GM18873 (cell line): ENCODE data around the gene ANO3.
"Not testable (repeated sequence)": the region's sequence is repeated elsewhere in the genome, so short reads cannot be mapped to it uniquely, and the experiment has no call there.

Source experiments
- ATAC-seq: cut with Tn5 transposase; IDR thresholded peaks from one replicate; pipeline ENCODE4 v1.9.1; 2021; ENCODE audit warnings: mild to moderate bottlenecking, moderate library complexity, moderate number of reproducible peaks; ENCODE audit not compliant: unreplicated experiment, low FRiP score

The ANO3 gene

DNA sequence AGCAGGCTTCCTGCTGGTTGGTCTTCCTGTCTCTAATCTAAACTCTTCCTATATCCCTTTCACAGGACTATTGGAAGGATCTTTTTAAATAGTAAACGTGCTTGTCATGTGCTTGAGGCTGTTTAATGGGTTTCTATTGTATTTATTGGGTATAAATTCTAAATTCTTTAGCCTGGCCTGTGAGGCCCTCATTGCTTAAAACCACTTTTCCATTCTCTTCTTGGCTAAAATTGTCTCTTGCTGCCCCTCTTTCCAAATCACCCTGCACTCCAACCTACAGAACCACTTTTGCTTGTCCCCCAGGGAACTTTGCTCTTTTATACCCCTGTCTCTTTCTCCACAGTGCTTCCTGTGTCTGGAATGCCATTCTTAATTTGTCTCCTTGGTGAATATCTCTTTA, 286.5 kb downstream of the ANO3 start:
- ATAC-seq, result no peak

- ATAC-seq, result no peak
These were observed 288.5 kb downstream of the ANO3 start for GRCh38 chr11:26620282-26621045.

- ATAC-seq, result no peak
These were observed 289.2 kb downstream of the ANO3 start for GRCh38 chr11:26621132-26621531.

DNA sequence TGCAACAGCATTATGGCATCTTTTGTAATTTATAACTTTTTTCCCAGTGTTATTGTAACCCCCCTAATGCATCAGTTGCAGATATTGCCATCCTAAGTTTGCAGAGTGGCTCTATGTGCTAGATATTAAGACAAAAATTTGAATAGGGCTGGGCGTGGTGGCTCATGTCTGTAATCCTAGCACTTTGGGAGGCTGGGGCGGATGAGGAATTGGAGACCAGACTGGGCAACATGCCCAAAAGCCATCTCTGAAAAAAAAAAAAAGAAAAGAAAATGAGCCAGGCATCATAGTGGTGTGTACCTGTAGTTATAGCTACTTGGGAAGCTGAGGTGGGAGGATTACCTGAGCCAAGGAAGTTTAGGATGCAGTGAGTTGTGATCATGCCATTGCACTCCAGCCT, 290.3 kb downstream of the ANO3 start:
- no peak for ATAC-seq

GRCh38 chr11:26623076-26623659, 291.2 kb downstream of the ANO3 start:
- ATAC-seq, result no peak

DNA sequence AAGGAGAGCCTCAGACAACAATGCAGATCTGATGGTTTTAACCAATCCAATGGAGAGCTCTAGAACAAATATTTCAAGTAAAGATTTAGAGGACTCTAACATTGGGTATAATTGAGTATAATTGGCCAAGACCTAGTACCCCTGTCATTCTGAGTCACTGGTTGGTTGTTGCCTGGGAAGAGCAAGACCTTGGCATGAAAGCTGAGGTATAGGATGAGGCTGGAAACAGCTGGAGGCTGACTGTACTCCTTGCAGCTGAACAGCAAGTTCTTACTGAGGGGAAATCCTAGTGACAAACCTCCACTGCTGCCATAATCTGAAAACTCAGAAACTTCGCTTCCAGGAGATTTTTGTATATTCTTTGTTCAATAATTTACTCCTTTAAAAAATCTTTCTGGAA, 294.4 kb downstream of the ANO3 start:
- no peak for ATAC-seq

DNA sequence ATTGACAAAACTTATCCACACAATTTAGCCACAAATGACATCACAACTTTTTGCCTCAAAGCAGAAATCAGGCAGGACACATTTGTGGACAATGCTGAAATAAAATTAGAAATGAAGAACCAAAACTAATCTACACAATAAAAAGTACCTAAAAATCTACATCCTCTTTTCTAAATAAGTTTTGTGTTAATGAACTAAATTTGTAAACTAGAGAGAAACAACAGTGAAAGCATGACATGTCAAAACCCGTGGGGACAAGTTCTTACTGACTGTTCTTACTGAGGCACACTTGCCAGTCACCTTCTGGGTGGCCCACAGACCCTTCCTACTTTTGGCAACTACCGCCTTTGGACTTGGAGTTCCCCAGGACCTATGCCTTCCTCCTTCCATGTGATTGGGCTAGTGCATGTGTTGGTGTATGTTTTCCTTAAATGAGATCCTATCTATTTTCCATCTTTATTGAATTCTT, 300.8 kb downstream of the ANO3 start:
- peak; percentile 69 for ATAC-seq

DNA sequence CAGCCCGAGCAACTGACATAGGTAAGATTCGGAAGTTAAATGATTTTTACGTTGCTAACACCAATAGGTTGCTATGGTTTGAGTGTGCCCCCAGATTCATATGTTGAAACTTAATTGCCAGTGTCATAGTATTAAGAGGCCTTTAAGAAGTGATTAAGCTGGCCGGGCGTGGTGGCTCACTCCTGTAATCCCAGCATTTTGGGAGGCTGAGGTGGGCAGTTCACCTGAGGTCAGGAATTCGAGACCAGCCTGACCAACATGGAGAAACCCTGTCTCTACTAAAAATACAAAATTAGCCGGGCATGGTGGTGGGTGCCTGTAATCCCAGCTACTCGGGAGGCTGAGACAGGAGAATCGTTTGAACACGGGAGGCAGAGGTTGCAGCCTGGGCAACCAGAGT, 311.4 kb downstream of the ANO3 start:
- not testable (repeated sequence) for ATAC-seq

GRCh38 chr11:26649884-26650283, 318.0 kb downstream of the ANO3 start:
- ATAC-seq, result peak; percentile 87

DNA sequence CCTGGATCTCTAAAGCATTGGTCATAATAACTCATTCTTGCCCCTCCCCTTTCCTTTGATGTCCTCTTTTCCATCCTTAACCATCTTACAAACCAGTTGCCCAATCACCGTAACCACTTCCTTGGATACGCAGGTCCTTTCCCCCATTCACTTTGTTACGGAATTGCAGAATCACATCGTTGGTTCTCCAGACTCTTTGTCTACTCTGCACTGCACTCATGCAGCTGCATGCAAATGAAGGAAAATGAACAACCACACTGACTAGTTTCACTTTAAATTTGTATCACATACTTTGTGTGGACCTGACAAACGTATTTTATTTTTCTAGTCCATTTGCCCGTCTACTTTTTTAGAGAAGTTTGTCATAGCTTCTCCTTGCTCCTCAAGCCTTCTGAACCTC, 320.0 kb downstream of the ANO3 start:
- ATAC-seq, result no peak

DNA sequence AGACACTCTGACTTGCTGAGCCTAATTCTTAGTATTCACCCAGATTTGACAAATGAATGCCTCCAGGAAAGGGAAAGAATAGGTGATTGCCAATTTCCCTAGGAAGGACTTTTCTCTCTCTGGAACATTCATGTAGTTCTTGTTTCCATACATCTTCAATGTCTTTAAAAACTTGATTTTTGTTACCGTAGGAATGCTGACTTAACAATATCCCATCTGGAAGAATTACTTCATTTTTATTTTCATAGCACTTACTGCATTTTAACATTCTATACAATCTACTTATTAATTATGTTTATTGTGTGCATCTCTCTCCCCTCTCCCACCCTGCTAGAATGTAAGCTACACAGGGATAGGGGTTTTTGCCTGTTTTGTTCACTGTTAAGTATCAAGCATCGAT, 323.4 kb downstream of the ANO3 start:
- no peak for ATAC-seq

- ATAC-seq, result no peak
These were observed 331.0 kb downstream of the ANO3 start for GRCh38 chr11:26662916-26663315.

DNA sequence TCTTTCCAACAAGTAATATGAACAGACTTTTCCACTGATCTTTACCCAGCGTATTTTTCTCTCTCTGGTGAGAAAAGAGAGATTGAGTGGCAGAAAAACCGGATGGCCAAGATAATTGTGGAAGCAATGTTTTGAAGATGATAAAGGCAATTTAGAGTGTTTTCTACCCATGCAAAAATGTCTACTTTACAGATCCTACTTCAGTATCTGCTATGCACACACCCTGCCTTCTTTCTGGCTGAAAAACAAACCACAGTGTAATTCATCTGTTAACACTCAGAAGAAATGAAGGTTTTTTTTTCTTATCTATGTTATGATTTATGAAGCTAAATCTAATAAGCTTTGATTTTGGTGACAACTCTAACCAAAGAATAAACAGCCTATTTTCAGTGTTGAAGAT, 333.1 kb downstream of the ANO3 start:
- no peak for ATAC-seq

DNA sequence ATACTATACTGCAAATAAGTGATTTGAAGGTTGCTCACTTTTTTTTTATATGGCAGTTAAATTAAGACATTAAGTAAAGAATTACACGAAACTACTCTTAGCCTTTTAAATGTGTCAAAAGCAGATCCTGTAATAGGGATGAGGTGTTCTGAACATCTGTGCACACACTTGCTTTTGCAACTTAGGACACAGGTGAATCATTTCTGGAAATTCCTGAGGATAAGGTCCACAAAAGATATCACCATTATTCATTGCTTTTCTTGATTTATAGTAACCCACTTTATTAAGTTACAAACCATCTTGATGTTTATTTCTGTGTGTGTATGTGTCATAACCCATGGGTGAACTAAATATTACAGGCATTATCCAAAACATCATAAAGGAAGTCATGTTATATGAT, 334.0 kb downstream of the ANO3 start:
- ATAC-seq, result no peak

- ATAC-seq, result no peak
These were observed 343.5 kb downstream of the ANO3 start for GRCh38 chr11:26675233-26675928.

DNA sequence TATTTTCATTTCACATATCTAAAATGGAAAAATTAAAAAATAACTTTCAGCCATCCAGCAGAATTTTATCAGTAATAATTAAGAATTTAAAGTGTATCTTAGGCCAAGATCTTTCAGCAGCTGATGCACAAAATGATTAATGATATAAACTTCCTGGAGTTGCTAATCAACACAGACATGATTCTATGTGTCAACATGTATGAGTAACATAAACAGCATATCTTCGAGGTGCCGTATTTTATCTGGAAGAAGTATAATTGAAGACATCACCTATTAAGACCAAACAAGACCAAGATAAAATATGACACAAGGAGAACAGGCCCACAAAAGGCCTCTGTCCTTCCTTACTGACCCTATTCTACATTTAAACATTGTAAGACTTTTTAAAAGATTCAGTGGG, 344.7 kb downstream of the ANO3 start:
- no peak for ATAC-seq

DNA sequence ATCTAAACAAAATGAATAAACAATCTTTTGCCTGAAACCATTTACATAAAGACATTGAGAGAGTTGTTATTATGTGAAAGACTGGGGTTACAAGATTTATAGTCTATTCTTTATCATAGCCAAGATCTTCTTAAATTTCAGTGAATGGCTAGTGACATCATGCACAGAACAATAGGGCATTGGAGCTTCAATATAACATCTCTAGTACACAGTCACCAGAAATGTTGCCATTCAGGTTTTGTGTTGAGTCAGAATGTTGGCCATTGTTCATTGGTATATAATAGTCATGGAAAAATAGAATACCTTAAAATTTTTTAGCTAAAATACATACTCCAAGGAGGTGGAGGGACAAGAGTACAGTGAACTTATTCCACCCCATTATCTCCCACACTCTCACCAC, 345.6 kb downstream of the ANO3 start:
- no peak for ATAC-seq

DNA sequence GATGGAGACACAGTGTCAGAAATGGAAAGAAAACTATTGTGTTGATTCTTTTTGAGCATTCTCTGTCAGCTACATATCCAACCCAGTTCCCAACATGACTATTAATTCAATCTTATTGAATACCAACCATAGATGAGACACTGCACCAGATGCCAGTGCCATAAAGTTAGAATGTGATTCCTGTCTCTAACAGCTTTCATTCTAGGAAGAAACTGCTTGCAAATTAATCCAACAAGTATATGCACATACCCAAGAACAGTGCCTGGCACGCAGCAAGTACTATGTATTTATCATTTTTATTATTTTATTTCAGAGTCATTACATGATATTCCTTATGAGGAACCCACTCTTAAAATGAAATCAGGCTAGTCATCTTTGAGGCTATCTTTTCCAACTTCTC, 355.4 kb downstream of the ANO3 start:
- ATAC-seq, result no peak

DNA sequence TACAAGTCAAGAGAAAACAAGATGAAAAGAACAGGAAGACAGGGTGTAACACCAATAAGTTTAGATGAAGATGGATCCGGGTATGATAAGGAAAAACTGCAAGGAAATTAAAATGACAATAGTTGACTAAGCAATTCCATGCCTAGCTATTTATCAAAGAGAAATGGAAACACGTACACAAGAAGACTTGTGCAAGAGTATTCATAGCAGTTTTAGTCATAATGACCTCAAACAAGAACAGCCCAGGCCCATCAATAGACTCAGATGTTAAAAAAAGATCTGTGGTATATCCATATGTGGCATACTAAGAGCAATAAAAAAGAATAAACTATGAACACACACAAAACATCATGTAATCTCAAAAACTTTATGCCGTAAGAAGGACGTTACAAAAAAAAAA, 356.8 kb downstream of the ANO3 start:
- ATAC-seq, result no peak

- ATAC-seq, result no peak
These were observed 364.4 kb downstream of the ANO3 start for GRCh38 chr11:26696330-26696729.

DNA sequence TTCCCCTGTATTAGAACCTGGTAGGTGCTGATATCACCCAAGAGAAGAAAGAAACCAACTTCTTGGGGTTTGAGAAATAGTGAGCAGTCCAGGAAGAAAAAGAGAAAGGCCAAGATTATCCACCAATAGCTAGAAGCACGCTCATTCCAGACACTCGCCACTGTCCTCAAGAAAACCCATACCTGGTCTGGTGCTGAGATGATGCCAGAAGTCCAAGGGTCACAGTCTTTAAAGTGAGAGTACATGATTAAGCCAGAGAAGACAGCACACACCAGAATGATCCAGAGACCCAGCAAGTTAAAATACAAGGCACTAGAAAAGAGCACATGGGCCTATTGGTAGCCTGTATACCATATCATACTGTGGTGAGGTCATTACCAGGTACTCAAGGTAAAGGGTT, 366.3 kb downstream of the ANO3 start:
- ATAC-seq, result no peak
